WTC11 (cell line): Measurements from ENCODE around the gene ITGA3. TPM values are rescaled to one million over a fixed set of nuclear protein-coding genes. Genes with fewer than 3 reads are reported as not detected.

ENCODE experiments used
- ATAC-seq: fragments of 200-7000 bp; cut with Tn5 transposase; 2 replicates; pipeline ENCODE4 v1.10.0; 2021; ENCODE audit warnings: mild to moderate bottlenecking, moderate library complexity
- CTCF ChIA-PET: fragments of 300-600 bp; sonication (Branson Sonifier 250); formaldehyde crosslinking; loops from one replicate; lab custom pipeline; 2021; ENCODE audit warnings: antibody characterized with exemption; lab: Charles Lee
- POLR2A ChIA-PET: fragments of 350-600 bp; sonication (Branson Sonifier 250); formaldehyde crosslinking; loops from one replicate; lab custom pipeline; 2021; ENCODE audit warnings: antibody characterized with exemption; lab: Charles Lee
- DNase-seq: peaks from one replicate; pipeline ENCODE4 v3.0.0; 2021; ENCODE audit warnings: low spot score
- H3K27ac Mint-ChIP-seq: 2 replicates; pipeline ENCODE4 v1.8.0; 2021; ENCODE audit warnings: mixed read lengths
- H3K27me3 Mint-ChIP-seq: 2 replicates; pipeline ENCODE4 v1.8.0; 2021; ENCODE audit warnings: low read depth, mild to moderate bottlenecking, moderate library complexity, mixed read lengths
- H3K36me3 Mint-ChIP-seq: 2 replicates; pipeline ENCODE4 v1.8.0; 2021; ENCODE audit warnings: mixed read lengths
- H3K4me1 Mint-ChIP-seq: 2 replicates; pipeline ENCODE4 v1.8.0; 2022; ENCODE audit warnings: mixed read lengths
- H3K4me3 Mint-ChIP-seq: 2 replicates; pipeline ENCODE4 v1.8.0; 2021; ENCODE audit warnings: mild to moderate bottlenecking, moderate library complexity, mixed read lengths
- H3K9me3 Mint-ChIP-seq: 2 replicates; pipeline ENCODE4 v1.8.0; 2021; ENCODE audit warnings: mixed read lengths
- EMX1 ChIP-seq: fragments of 250-450 bp; sonication (Bioruptor Pico); IDR thresholded peaks from 2 replicates; pipeline ENCODE4 v1.8.0; 2021; ENCODE audit warnings: mild to moderate bottlenecking
- ESRRA ChIP-seq: sonication (generic); formaldehyde crosslinking; IDR thresholded peaks from 2 replicates; pipeline ENCODE4 v1.8.1; 2022; ENCODE audit warnings: mild to moderate bottlenecking, missing genetic modification reagents, borderline replicate concordance
- GABPB1 ChIP-seq: sonication (generic); formaldehyde crosslinking; IDR thresholded peaks from 2 replicates; pipeline ENCODE4 v1.8.1; 2023; ENCODE audit warnings: mild to moderate bottlenecking, missing genetic modification reagents
- GRHL2 ChIP-seq: fragments of 250-450 bp; sonication (Bioruptor Pico); IDR thresholded peaks from 2 replicates; pipeline ENCODE4 v1.8.0; 2022; ENCODE audit warnings: mild to moderate bottlenecking, moderate library complexity; ENCODE audit not compliant: insufficient replicate concordance, severe bottlenecking
- JUN ChIP-seq: sonication (generic); formaldehyde crosslinking; IDR thresholded peaks from 2 replicates; pipeline ENCODE4 v1.8.0; 2023; ENCODE audit warnings: mild to moderate bottlenecking, missing genetic modification reagents
- NFE2L1 ChIP-seq: sonication (generic); formaldehyde crosslinking; IDR thresholded peaks from 2 replicates; pipeline ENCODE4 v1.8.1; 2023; ENCODE audit warnings: missing genetic modification reagents
- OVOL2 ChIP-seq: fragments of 250-450 bp; sonication (Bioruptor Pico); IDR thresholded peaks from 2 replicates; pipeline ENCODE4 v1.9.0; 2021; ENCODE audit warnings: mild to moderate bottlenecking, borderline replicate concordance
- TCF7 ChIP-seq: sonication (generic); formaldehyde crosslinking; IDR thresholded peaks from 2 replicates; pipeline ENCODE4 v1.8.0; 2022; ENCODE audit warnings: mild to moderate bottlenecking, low read depth, missing genetic modification reagents, moderate library complexity
- ZNF263 ChIP-seq: sonication (generic); formaldehyde crosslinking; IDR thresholded peaks from 2 replicates; pipeline ENCODE4 v1.8.1; 2022; ENCODE audit warnings: low read depth, mild to moderate bottlenecking, moderate library complexity, missing genetic modification reagents
- ZNF396 ChIP-seq: fragments of 250-450 bp; sonication (Bioruptor Pico); IDR thresholded peaks from 2 replicates; pipeline ENCODE4 v1.8.0; 2021; ENCODE audit warnings: mild to moderate bottlenecking, moderate library complexity, borderline replicate concordance
- total RNA-seq: library from RNA; stranded (reverse); gene quantifications from 3 replicates; pipeline ENCODE4 v1.2.3, GENCODE V29; 2021
- TF ChIP-seq, protein P1 (sequence below): sonication (generic); formaldehyde crosslinking; IDR thresholded peaks from 2 replicates; pipeline ENCODE4 v1.8.0; 2022; ENCODE audit warnings: mild to moderate bottlenecking, missing genetic modification reagents
- TF ChIP-seq, protein P2 (sequence below): fragments of 250-450 bp; sonication (Bioruptor Pico); IDR thresholded peaks from 2 replicates; pipeline ENCODE4 v2.1.2; 2022; ENCODE audit warnings: mild to moderate bottlenecking, moderate library complexity
- TF ChIP-seq, protein P3 (sequence below): sonication (generic); formaldehyde crosslinking; IDR thresholded peaks from 2 replicates; pipeline ENCODE4 v1.8.1; 2022; ENCODE audit warnings: mild to moderate bottlenecking, missing genetic modification reagents, moderate library complexity, borderline replicate concordance
- TF ChIP-seq, protein P4 (sequence below): sonication (generic); formaldehyde crosslinking; IDR thresholded peaks from 2 replicates; pipeline ENCODE4 v1.8.1; 2023; ENCODE audit warnings: mild to moderate bottlenecking, moderate library complexity, missing genetic modification reagents
- TF ChIP-seq, protein P5 (sequence below): sonication (generic); formaldehyde crosslinking; IDR thresholded peaks from 2 replicates; pipeline ENCODE4 v1.8.1; 2022; ENCODE audit warnings: low read depth, missing genetic modification reagents, borderline replicate concordance
- TF ChIP-seq, protein P6 (sequence below): sonication (generic); formaldehyde crosslinking; IDR thresholded peaks from 2 replicates; pipeline ENCODE4 v1.8.1; 2022; ENCODE audit warnings: mild to moderate bottlenecking, moderate library complexity, missing genetic modification reagents
- TF ChIP-seq, protein P7 (sequence below): sonication (generic); formaldehyde crosslinking; conservative IDR thresholded peaks from 2 replicates; pipeline ENCODE4 v1.8.1; 2023; ENCODE audit warnings: mild to moderate bottlenecking, low read depth, missing genetic modification reagents, moderate library complexity

Gene ITGA3
- total RNA-seq, 1 experiment from 2014 or later = 35.3 TPM

DNA sequence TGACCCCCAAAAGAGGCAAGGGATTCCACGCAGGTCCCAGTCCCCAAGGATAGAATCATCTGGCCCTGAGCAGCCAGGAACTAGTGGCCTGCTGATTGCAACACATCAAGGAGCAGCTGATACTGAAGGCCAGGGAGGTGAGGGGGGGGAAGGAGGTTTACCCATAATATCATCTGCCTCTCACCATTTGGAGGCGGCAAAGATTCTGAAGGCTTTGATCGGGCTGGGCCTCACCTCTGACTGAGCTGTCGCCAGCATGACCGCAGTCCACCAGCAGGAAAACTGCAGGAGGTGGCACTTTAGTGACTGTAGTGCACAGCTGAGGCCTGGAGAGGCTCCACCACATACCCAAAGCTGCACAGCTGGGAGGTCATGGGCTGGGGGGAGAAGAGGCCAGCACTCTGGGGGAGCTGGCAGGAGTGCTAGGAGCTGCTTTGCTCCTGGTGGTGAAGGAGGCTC lies 20.5 kb upstream of the ITGA3 start (continued):
- TF ChIP-seq, protein P1, sequence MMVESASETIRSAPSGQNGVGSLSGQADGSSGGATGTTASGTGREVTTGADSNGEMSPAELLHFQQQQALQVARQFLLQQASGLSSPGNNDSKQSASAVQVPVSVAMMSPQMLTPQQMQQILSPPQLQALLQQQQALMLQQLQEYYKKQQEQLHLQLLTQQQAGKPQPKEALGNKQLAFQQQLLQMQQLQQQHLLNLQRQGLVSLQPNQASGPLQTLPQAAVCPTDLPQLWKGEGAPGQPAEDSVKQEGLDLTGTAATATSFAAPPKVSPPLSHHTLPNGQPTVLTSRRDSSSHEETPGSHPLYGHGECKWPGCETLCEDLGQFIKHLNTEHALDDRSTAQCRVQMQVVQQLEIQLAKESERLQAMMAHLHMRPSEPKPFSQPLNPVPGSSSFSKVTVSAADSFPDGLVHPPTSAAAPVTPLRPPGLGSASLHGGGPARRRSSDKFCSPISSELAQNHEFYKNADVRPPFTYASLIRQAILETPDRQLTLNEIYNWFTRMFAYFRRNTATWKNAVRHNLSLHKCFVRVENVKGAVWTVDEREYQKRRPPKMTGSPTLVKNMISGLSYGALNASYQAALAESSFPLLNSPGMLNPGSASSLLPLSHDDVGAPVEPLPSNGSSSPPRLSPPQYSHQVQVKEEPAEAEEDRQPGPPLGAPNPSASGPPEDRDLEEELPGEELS (CRISPR knock-in tag) = no peak
- TF ChIP-seq EMX1 (no peak), GABPB1 (CRISPR knock-in tag) (no peak), JUN (CRISPR knock-in tag) (no peak)
- TF ChIP-seq, protein P2, sequence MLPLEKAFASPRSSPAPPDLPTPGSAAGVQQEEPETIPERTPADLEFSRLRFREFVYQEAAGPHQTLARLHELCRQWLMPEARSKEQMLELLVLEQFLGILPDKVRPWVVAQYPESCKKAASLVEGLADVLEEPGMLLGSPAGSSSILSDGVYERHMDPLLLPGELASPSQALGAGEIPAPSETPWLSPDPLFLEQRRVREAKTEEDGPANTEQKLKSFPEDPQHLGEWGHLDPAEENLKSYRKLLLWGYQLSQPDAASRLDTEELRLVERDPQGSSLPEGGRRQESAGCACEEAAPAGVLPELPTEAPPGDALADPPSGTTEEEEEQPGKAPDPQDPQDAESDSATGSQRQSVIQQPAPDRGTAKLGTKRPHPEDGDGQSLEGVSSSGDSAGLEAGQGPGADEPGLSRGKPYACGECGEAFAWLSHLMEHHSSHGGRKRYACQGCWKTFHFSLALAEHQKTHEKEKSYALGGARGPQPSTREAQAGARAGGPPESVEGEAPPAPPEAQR (CRISPR knock-in tag) = no peak
- TF ChIP-seq, protein P3, sequence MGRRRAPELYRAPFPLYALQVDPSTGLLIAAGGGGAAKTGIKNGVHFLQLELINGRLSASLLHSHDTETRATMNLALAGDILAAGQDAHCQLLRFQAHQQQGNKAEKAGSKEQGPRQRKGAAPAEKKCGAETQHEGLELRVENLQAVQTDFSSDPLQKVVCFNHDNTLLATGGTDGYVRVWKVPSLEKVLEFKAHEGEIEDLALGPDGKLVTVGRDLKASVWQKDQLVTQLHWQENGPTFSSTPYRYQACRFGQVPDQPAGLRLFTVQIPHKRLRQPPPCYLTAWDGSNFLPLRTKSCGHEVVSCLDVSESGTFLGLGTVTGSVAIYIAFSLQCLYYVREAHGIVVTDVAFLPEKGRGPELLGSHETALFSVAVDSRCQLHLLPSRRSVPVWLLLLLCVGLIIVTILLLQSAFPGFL (CRISPR knock-in tag) = no peak

DNA sequence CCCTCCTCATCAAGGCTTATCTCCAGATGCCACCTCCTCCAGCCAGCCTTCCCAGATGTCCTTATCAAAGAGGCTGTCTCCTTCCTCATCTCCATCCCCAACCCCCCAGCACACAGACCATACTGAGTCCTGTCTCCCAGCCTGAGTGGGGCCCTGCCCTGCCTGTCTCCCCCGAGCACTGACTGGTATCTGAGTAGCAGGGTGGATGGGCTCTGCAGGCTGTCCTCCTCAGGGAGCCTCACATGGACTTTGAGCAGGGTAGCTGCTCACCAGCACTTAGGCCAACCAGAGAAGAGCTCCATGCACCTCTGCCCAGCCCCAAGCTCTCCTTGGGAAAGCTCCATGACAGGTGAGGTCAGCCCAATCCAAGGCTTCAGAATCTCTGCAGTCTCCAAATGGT lies 20.0 kb upstream of the ITGA3 start:
- TF ChIP-seq, protein P1 (CRISPR knock-in tag) = no peak
- TF ChIP-seq, protein P4, sequence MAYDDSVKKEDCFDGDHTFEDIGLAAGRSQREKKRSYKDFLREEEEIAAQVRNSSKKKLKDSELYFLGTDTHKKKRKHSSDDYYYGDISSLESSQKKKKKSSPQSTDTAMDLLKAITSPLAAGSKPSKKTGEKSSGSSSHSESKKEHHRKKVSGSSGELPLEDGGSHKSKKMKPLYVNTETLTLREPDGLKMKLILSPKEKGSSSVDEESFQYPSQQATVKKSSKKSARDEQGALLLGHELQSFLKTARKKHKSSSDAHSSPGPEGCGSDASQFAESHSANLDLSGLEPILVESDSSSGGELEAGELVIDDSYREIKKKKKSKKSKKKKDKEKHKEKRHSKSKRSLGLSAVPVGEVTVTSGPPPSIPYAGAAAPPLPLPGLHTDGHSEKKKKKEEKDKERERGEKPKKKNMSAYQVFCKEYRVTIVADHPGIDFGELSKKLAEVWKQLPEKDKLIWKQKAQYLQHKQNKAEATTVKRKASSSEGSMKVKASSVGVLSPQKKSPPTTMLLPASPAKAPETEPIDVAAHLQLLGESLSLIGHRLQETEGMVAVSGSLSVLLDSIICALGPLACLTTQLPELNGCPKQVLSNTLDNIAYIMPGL (CRISPR knock-in tag) = no peak
- no peak for TF ChIP-seq NFE2L1 (CRISPR knock-in tag)
- Mint-ChIP-seq H3K9me3 (no peaks in the 10 kb centered on the region), H3K27me3 (peaks cover 5% of the 10 kb centered on the region), H3K36me3 (no peaks in the 10 kb centered on the region), H3K4me1 (peaks cover 11% of the 10 kb centered on the region), H3K27ac (no peak overlapping the region), H3K4me3 (no peak overlapping the region)
- DNase-seq = no peak
- ChIA-PET CTCF (interaction anchor here (2.3 to 3.3 kb wide), 4 partner anchors 20 to 58 kb away, joined by 10 to 13 read pairs (median 12); partner anchors contain the start of gene ITGA3), POLR2A (no interaction called here)
- no peak for ATAC-seq

DNA sequence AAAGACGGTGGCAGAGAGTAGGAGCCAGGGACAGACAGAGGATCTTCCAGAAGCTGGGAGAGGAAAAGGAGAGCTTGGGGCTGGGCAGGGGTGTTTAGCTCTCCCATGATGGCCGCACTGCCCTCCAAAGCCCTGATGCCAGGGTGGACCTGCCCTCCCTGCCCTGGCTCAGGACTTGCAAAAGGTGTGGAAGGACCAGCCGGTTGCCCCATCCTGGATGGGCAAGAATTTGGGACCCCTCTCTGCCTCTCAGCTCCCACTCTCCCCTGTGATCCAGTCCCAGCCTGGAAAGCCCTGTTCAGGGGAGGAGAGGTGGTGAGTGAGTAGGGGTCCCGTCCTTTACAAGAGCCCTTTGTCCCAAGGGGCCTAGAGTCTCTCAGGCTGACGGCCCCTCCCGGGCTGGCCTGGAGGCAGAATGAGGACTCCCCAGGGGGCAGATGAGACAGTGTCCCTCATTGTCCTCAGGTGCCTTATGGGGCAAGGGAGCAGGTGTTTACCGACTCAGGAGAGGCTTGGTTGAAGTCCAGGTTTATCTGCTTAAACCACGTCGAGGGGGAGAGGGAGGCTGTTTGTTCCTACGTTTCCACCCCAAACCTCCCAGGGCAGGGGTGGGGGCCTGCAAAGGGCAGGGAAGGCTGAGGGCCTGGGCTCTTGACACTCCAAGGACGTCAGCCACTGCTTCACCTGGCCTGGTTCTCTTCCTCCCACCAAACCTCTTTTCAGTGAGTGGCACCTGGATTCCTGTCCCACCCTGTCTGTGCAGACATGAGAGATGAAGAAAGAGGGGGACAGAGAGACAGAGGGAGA lies 19.3 kb upstream of the ITGA3 start:
- no peaks in the 10 kb centered on the region for H3K36me3 Mint-ChIP-seq
- no peaks in the 10 kb centered on the region for H3K9me3 Mint-ChIP-seq
- H3K4me1 Mint-ChIP-seq = peaks cover 11% of the 10 kb centered on the region
- H3K4me3 Mint-ChIP-seq = no peak overlapping the region
- DNase-seq (no peak), ATAC-seq (no peak)
- H3K27me3 Mint-ChIP-seq = peaks cover 5% of the 10 kb centered on the region
- POLR2A ChIA-PET = no interaction called here
- CTCF ChIA-PET = interaction anchor here (2.3 to 3.3 kb wide), 4 partner anchors 20 to 57 kb away, joined by 10 to 13 read pairs (median 12); partner anchors contain the start of gene ITGA3
- H3K27ac Mint-ChIP-seq = no peak overlapping the region
- TF ChIP-seq, protein P5, sequence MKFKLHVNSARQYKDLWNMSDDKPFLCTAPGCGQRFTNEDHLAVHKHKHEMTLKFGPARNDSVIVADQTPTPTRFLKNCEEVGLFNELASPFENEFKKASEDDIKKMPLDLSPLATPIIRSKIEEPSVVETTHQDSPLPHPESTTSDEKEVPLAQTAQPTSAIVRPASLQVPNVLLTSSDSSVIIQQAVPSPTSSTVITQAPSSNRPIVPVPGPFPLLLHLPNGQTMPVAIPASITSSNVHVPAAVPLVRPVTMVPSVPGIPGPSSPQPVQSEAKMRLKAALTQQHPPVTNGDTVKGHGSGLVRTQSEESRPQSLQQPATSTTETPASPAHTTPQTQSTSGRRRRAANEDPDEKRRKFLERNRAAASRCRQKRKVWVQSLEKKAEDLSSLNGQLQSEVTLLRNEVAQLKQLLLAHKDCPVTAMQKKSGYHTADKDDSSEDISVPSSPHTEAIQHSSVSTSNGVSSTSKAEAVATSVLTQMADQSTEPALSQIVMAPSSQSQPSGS (CRISPR knock-in tag) = no peak
- TF ChIP-seq ZNF396 (CRISPR knock-in tag) = no peak
- no peak for TF ChIP-seq OVOL2
- TF ChIP-seq, protein P6, sequence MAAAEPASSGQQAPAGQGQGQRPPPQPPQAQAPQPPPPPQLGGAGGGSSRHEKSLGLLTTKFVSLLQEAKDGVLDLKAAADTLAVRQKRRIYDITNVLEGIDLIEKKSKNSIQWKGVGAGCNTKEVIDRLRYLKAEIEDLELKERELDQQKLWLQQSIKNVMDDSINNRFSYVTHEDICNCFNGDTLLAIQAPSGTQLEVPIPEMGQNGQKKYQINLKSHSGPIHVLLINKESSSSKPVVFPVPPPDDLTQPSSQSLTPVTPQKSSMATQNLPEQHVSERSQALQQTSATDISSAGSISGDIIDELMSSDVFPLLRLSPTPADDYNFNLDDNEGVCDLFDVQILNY = no peak
- no peak for TF ChIP-seq TCF7 (CRISPR knock-in tag)
- TF ChIP-seq, protein P7, sequence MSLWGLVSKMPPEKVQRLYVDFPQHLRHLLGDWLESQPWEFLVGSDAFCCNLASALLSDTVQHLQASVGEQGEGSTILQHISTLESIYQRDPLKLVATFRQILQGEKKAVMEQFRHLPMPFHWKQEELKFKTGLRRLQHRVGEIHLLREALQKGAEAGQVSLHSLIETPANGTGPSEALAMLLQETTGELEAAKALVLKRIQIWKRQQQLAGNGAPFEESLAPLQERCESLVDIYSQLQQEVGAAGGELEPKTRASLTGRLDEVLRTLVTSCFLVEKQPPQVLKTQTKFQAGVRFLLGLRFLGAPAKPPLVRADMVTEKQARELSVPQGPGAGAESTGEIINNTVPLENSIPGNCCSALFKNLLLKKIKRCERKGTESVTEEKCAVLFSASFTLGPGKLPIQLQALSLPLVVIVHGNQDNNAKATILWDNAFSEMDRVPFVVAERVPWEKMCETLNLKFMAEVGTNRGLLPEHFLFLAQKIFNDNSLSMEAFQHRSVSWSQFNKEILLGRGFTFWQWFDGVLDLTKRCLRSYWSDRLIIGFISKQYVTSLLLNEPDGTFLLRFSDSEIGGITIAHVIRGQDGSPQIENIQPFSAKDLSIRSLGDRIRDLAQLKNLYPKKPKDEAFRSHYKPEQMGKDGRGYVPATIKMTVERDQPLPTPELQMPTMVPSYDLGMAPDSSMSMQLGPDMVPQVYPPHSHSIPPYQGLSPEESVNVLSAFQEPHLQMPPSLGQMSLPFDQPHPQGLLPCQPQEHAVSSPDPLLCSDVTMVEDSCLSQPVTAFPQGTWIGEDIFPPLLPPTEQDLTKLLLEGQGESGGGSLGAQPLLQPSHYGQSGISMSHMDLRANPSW (CRISPR knock-in tag) = no peak
- TF ChIP-seq ZNF263 (CRISPR knock-in tag) = no peak
- TF ChIP-seq ESRRA (CRISPR knock-in tag) = no peak
- no peak for TF ChIP-seq GRHL2 (CRISPR knock-in tag)
